ENCODE results near the gene ACADVL. TPM values are rescaled to one million over a fixed set of nuclear protein-coding genes. Genes with fewer than 3 reads are reported as not detected.

Gene ACADVL
- total RNA-seq, 4 donors from 2014 or later = 877 to 3,047 (median 1,981) TPM

DNA sequence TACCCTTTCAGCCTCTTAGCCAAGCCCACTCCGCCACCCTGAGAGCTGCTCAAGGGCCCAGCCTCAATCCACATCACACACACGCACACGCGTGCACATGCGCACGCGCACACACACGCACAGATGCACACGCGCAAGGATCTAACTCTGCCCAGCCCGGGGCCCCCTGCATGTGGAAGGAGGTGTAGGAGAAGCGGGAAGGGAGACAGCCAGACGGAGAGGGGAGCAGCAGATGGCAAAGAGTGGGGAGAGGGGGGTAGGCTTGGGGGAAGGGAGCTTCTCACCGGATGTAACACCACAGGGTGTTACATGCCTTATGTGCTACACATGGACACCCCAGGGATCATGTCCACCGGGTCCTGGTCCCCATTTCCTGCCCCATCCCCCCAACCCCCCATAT, 15.4 kb upstream of the ACADVL start:
- no peaks in the 10 kb centered on the region for H3K27me3 ChIP-seq
- H3K27ac ChIP-seq = peak overlapping the region; percentile 51 to 73 (median 60)
- no peak for TF ChIP-seq EP300 (IDR thresholded peaks at IDR 0.05; ENCODE audit: low read depth)
- no peak for TF ChIP-seq POLR2A (IDR thresholded peaks at IDR 0.05)
- TF ChIP-seq, protein P1, sequence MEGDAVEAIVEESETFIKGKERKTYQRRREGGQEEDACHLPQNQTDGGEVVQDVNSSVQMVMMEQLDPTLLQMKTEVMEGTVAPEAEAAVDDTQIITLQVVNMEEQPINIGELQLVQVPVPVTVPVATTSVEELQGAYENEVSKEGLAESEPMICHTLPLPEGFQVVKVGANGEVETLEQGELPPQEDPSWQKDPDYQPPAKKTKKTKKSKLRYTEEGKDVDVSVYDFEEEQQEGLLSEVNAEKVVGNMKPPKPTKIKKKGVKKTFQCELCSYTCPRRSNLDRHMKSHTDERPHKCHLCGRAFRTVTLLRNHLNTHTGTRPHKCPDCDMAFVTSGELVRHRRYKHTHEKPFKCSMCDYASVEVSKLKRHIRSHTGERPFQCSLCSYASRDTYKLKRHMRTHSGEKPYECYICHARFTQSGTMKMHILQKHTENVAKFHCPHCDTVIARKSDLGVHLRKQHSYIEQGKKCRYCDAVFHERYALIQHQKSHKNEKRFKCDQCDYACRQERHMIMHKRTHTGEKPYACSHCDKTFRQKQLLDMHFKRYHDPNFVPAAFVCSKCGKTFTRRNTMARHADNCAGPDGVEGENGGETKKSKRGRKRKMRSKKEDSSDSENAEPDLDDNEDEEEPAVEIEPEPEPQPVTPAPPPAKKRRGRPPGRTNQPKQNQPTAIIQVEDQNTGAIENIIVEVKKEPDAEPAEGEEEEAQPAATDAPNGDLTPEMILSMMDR (IDR thresholded peaks at IDR 0.05) = no peak
- TF ChIP-seq POLR2AphosphoS5 (IDR thresholded peaks at IDR 0.05) = no peak
- peaks cover 3 to 15% (median 5%) of the 10 kb centered on the region in 4 donors for H3K4me1 ChIP-seq
- H3K9me3 ChIP-seq = no peaks in the 10 kb centered on the region
- in situ Hi-C loops (cut with MboI; ENCODE audit: low pct_ligation_motif_present in 1 of 4, low pct_unique_long_range_greater_than_20kb in 1 of 4, low sequenced_read_pairs in 3 of 4) (no loop called here), intact Hi-C loops (cut with DNase I; ENCODE audit: low total_unique reads) (no loop called here)
- WGBS, 2 donors (ENCODE audit: low coverage in 1 of 2) = 76% methylated on average over 15 of the region's 15 CpGs; no CpG with 5 or more reads in 1 of the 2 donors
- H3K36me3 ChIP-seq = no peaks in the 10 kb centered on the region
- peak overlapping the region in 1 of 4 donors; percentile 49 for H3K4me3 ChIP-seq
- DNase-seq = no peak

DNA sequence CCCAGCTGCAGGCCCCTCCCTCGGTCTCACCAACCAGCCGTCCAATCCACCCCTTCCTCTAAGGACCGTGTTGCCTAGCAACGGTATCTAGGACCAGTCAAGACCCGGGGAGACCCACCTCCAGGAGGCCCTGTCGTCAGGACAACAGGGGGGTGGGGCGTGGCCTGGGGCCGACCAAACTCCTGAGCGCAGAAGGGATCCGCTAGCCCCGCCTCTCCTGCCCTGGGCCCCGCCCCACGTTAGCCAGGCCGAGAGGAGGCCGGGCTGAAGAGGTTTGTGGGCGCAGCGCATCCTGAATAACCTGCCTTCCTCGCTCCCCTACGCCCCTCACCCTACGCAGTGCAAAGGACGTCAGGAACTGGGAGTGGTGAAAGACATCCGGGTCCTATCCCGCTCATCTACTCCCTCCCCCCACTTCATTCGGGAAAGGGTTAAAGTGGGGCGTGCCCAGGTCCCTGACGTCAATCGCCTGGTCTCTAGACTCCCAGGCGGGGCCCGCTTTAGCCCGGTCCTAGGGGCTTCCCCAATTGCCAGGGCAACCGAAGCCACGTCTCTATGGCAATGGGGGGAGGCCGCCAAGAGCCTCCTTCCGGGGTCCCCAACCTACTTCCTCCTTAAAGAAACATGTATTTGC, 14.8 kb upstream of the ACADVL start:
- Histone ChIP-seq H3K9me3 (no peaks in the 10 kb centered on the region), H3K27me3 (no peaks in the 10 kb centered on the region), H3K4me3 (peak overlapping the region; percentile 22 to 49 (median 31)), H3K4me1 (peaks cover 3 to 15% (median 5%) of the 10 kb centered on the region in 4 donors), H3K27ac (peak overlapping the region; percentile 51 to 73 (median 60)), H3K36me3 (no peaks in the 10 kb centered on the region)
- in situ Hi-C loops (cut with MboI; ENCODE audit: low pct_ligation_motif_present in 1 of 4, low pct_unique_long_range_greater_than_20kb in 1 of 4, low sequenced_read_pairs in 3 of 4) (no loop called here), intact Hi-C loops (cut with DNase I; ENCODE audit: low total_unique reads) (no loop called here)
- WGBS, 2 donors (ENCODE audit: low coverage in 1 of 2) = 1% methylated on average over 25 of the region's 34 CpGs; no CpG with 5 or more reads in 1 of the 2 donors
- peak; percentile 87 for DNase-seq
- TF ChIP-seq POLR2A (IDR thresholded peaks at IDR 0.05) = no peak
- TF ChIP-seq EP300 (IDR thresholded peaks at IDR 0.05; ENCODE audit: low read depth) = no peak
- peak in 1 of 3 donors; percentile 9 for TF ChIP-seq POLR2AphosphoS5 (IDR thresholded peaks at IDR 0.05)
- TF ChIP-seq, protein P1 (IDR thresholded peaks at IDR 0.05) = no peak

DNA sequence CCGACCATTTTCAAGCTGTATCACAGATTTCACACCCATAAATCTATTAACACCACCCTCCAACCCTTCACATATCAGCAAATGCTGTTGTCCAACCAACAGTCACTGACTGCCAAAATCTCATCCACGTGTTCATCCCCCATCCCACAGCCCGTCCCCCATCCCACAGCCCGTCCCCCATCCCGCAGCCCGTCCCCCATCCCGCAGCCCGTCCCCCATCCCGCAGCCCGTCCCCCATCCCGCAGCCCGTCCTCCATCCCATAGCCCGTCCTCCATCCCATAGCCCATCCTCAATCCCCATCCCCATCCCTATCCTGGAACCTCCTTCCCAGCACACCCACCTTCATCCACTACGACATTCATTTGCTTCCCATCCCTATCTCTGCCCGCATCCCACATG, 14.2 kb upstream of the ACADVL start:
- peak overlapping the region in 3 of 4 donors; percentile 24 to 49 (median 38) for H3K4me3 ChIP-seq
- no peak for DNase-seq
- TF ChIP-seq EP300 (IDR thresholded peaks at IDR 0.05; ENCODE audit: low read depth) = no peak
- no peak for TF ChIP-seq POLR2AphosphoS5 (IDR thresholded peaks at IDR 0.05)
- TF ChIP-seq, protein P1 (IDR thresholded peaks at IDR 0.05) = no peak
- TF ChIP-seq POLR2A (IDR thresholded peaks at IDR 0.05) = no peak
- intact Hi-C loops (cut with DNase I; ENCODE audit: low total_unique reads) = no loop called here
- no peaks in the 10 kb centered on the region for H3K36me3 ChIP-seq
- peaks cover 3 to 15% (median 5%) of the 10 kb centered on the region in 4 donors for H3K4me1 ChIP-seq
- in situ Hi-C loops (cut with MboI; ENCODE audit: low pct_ligation_motif_present in 1 of 4, low pct_unique_long_range_greater_than_20kb in 1 of 4, low sequenced_read_pairs in 3 of 4) = no loop called here
- H3K27ac ChIP-seq = peak overlapping the region; percentile 51 to 73 (median 60)
- no peaks in the 10 kb centered on the region for H3K9me3 ChIP-seq
- no peaks in the 10 kb centered on the region for H3K27me3 ChIP-seq
- WGBS, 2 donors (ENCODE audit: low coverage in 1 of 2) = 41 to 62% methylated on average over 6 to 15 of the region's 15 CpGs

DNA sequence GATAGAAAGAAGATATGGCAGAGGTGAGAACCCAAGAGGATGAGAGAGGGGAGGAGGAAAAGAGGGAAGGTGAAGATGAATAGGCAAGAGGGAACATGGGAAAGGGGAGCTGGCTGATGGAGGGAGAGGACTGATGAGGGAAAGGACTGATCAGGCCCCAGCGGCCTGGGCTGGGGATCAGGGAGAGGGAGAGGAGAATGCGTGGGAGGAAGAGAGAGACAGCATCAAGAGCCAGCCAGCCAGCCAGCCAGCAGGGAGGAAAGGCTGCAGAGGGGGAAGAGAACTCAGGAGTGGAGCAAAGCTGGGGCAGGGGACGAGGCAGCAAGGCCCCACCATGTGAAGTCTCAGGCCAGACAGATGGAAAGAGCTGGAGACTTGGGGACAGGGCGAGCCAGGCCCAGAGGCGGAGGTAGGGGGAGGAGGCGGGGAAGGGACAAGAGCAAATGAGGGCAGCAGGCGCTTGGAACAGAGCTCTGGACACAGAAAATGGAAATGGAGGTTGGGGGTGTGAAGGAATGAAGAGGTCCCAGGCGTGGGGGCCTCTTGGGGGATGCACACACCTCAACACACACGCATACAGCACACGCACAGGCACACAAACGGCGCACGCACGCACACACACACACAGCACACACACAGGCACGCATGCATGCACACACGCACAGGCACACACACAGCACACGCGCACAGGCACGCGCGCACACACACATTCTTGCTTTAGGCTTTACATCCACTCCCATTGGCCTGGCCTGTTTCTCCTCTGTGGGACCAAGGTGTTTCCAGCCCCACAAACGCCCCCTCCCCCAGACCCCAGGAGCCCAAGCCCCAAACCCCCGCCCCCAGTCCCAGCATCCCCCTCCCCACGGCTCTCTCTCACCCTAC, 12.4 kb upstream of the ACADVL start:
- intact Hi-C loops (cut with DNase I; ENCODE audit: low total_unique reads) (no loop called here), in situ Hi-C loops (cut with MboI; ENCODE audit: low pct_ligation_motif_present in 1 of 4, low pct_unique_long_range_greater_than_20kb in 1 of 4, low sequenced_read_pairs in 3 of 4) (no loop called here)
- WGBS, 2 donors (ENCODE audit: low coverage in 1 of 2) = 78 to 85% methylated on average over 3 to 23 of the region's 24 CpGs
- Histone ChIP-seq H3K9me3 (no peaks in the 10 kb centered on the region), H3K27ac (peak overlapping the region in 1 of 4 donors; percentile 15), H3K27me3 (no peaks in the 10 kb centered on the region), H3K36me3 (no peaks in the 10 kb centered on the region), H3K4me3 (no peak overlapping the region), H3K4me1 (peaks cover 3 to 15% (median 7%) of the 10 kb centered on the region in 4 donors)
- TF ChIP-seq POLR2A (IDR thresholded peaks at IDR 0.05) (no peak), EP300 (IDR thresholded peaks at IDR 0.05; ENCODE audit: low read depth) (no peak), POLR2AphosphoS5 (IDR thresholded peaks at IDR 0.05) (no peak)
- TF ChIP-seq, protein P1 (IDR thresholded peaks at IDR 0.05) = no peak
- DNase-seq = no peak
